Kidney (tissue), 14 donors: Measurements from ENCODE around the gene ZNF326. TPM values are rescaled to one million over a fixed set of nuclear protein-coding genes. Genes with fewer than 3 reads are reported as not detected.

Experiments used
- DNase-seq, 5 donors: peaks; one replicate each; pipeline ENCODE4 v3.0.0-alpha.2; 2013 to 2020
- FAIRE-seq: peaks from 2 replicates; lab custom pipeline; 2012; peaks lifted over from hg19 to GRCh38; lab: Jason Lieb, UNC
- H3K27ac ChIP-seq, 2 donors: one replicate each; pipeline ENCODE4 v1.7.0; 2013; ENCODE audit warnings: low read depth in 2 of 2, low read length in 2 of 2, inconsistent platforms in 1 of 2
- H3K27me3 ChIP-seq: one replicate; pipeline ENCODE4 v1.7.1; 2013; ENCODE audit warnings: low read length, inconsistent platforms; ENCODE audit not compliant: control insufficient read depth, insufficient read depth
- H3K36me3 ChIP-seq, 3 donors: one replicate each; pipeline versions ENCODE4 v1.7.0 to v1.7.1; 2013; ENCODE audit warnings: low read length in 3 of 3, control low read depth in 1 of 3, inconsistent platforms in 1 of 3; ENCODE audit not compliant: insufficient read depth in 3 of 3, control insufficient read depth in 2 of 3
- H3K4me1 ChIP-seq, 3 donors: one replicate each; pipeline versions ENCODE4 v1.7.0 to v1.7.1; 2013; ENCODE audit warnings: low read length in 3 of 3, inconsistent platforms in 1 of 3, low read depth in 1 of 3; ENCODE audit not compliant: control insufficient read depth in 2 of 3, insufficient read depth in 2 of 3
- H3K4me3 ChIP-seq, 3 donors: one replicate each; pipeline versions ENCODE4 v1.7.0 to v1.8.1; 2013; ENCODE audit warnings: low read length in 3 of 3, control low read depth in 1 of 3, inconsistent platforms in 1 of 3
- H3K9ac ChIP-seq, 3 donors: one replicate each; pipeline versions ENCODE4 v1.7.0 to v1.7.1; 2013; ENCODE audit warnings: low read length in 3 of 3, control low read depth in 1 of 3, inconsistent platforms in 1 of 3
- H3K9me3 ChIP-seq, 3 donors: one replicate each; pipeline versions ENCODE4 v1.7.0 to v1.7.1; 2013; ENCODE audit warnings: low read length in 3 of 3, control low read depth in 1 of 3, inconsistent platforms in 1 of 3; ENCODE audit not compliant: control insufficient read depth in 2 of 3, insufficient read depth in 1 of 3
- CTCF ChIP-seq: IDR thresholded peaks from 3 replicates; pipeline ENCODE4 v1.5.1; 2012; ENCODE audit warnings: mild to moderate bottlenecking, moderate library complexity, borderline replicate concordance; ENCODE audit not compliant: insufficient read depth; ENCODE audit errors: extremely low read depth
- intact Hi-C: fragments of 100-400 bp; cut with DNase I; formaldehyde crosslinking; loops from one replicate; pipeline ENCODE4 v1.11.1; 2022
- polyA plus RNA-seq: library from polyadenylated mRNA; stranded (reverse); fragments of 350-450 nt; fragmentation: Illumina TruSeq; extraction: RNeasy Lipid Tissue Mini Kit (QIAGEN cat#74804); gene quantifications from one replicate; pipeline ENCODE4 v1.2.3, GENCODE V29; 2014; ENCODE audit warnings: low read depth, low replicate concordance; ENCODE audit not compliant: insufficient read depth
- total RNA-seq: library from RNA; stranded (reverse); fragmentation: NEBNext Ultra II Directional; extraction: Animal tissue kit (Norgen Biotek cat#: 25700); gene quantifications from one replicate; pipeline ENCODE4 v1.2.1, GENCODE V29; 2021
- donor health status: control.
- donor health status: control.
- donor health status: control.
- donor health status: control.
- donor health status: control.
- donor health status: DM: yes; HTN: yes; CAD: no.
- donor health status: Normal renal cell carcinoma (clear cell type).

The ZNF326 gene
- total and polyA plus RNA-seq, 2 donors from 2014 or later, result 10.6 to 25.6 TPM

- H3K27ac ChIP-seq, result no peak overlapping the region
- FAIRE-seq (no peak), DNase-seq (no peak)
- H3K9ac ChIP-seq, result no peak overlapping the region
- no peak overlapping the region for H3K4me3 ChIP-seq
- no peaks in the 10 kb centered on the region for H3K36me3 ChIP-seq
- intact Hi-C loops, result no loop called here
- TF ChIP-seq CTCF, result no peak
- no peaks in the 10 kb centered on the region for H3K27me3 ChIP-seq
- H3K4me1 ChIP-seq, result peaks cover 0 to 6% (median 3%) of the 10 kb centered on the region in 3 donors
- H3K9me3 ChIP-seq, result no peaks in the 10 kb centered on the region
Observed at GRCh38 chr1:89946532-89946931, 48.4 kb upstream of the ZNF326 start.

- FAIRE-seq, result no peak
- DNase-seq, result peak in 3 of 5 donors; percentile 46 to 64 (median 50)
- intact Hi-C loops, result no loop called here
- Histone ChIP-seq H3K4me1 (peaks cover 0 to 6% (median 3%) of the 10 kb centered on the region in 3 donors), H3K9ac (no peak overlapping the region), H3K36me3 (no peaks in the 10 kb centered on the region), H3K4me3 (no peak overlapping the region), H3K27me3 (no peaks in the 10 kb centered on the region), H3K27ac (no peak overlapping the region), H3K9me3 (no peaks in the 10 kb centered on the region)
- no peak for TF ChIP-seq CTCF
Observed at GRCh38 chr1:89948722-89949345, 46.1 kb upstream of the ZNF326 start.

- Histone ChIP-seq H3K36me3 (no peaks in the 10 kb centered on the region), H3K9me3 (no peaks in the 10 kb centered on the region), H3K4me1 (peaks cover 0 to 6% (median 0%) of the 10 kb centered on the region in 3 donors), H3K27me3 (no peaks in the 10 kb centered on the region), H3K4me3 (no peak overlapping the region), H3K9ac (no peak overlapping the region), H3K27ac (no peak overlapping the region)
- no peak for FAIRE-seq
- no peak for DNase-seq
- intact Hi-C loops, result no loop called here
- no peak for TF ChIP-seq CTCF
Observed at GRCh38 chr1:89949991-89950624, 44.8 kb upstream of the ZNF326 start.
